ENCODE results near the gene VIM. TPM values are rescaled to one million over a fixed set of nuclear protein-coding genes. Genes with fewer than 3 reads are reported as not detected.

Gene VIM
- 1,000 to 10,000 TPM in 4 of 9 donors, 100 to 1,000 TPM in 5; 200 to 1,377 (median 837) TPM for total RNA-seq
- 100 to 1,000 TPM; 322 to 882 (median 377) TPM for polyA plus RNA-seq
- long read RNA-seq, donor 1, transcript VIM-201 (9 exons, 1,868 nt), result major isoform, 17 of 17 reads
- long read RNA-seq, donor 1, partial matches to known transcripts, result 0 of 17 reads
- long read RNA-seq, donor 1, other reads (novel, unspliced or antisense), result 0 of 17 reads
- long read RNA-seq, donor 2, transcript VIM-201 (9 exons, 1,868 nt), result major isoform, 24 of 24 reads
- long read RNA-seq, donor 2, partial matches to known transcripts, result 0 of 24 reads
- long read RNA-seq, donor 2, other reads (novel, unspliced or antisense), result 0 of 24 reads
- long read RNA-seq, donor 3, transcript VIM-201 (9 exons, 1,868 nt), result major isoform, 17 of 33 reads
- long read RNA-seq, donor 3, partial matches to known transcripts, result 16 of 33 reads
- long read RNA-seq, donor 3, other reads (novel, unspliced or antisense), result 0 of 33 reads
- long read RNA-seq, donor 4, transcript VIM-201 (9 exons, 1,868 nt), result major isoform, 266 of 288 reads
- long read RNA-seq, donor 4, partial matches to known transcripts, result 10 of 288 reads
- long read RNA-seq, donor 4, other reads (novel, unspliced or antisense), result 12 of 288 reads
- long read RNA-seq, donor 5, transcript VIM-201 (9 exons, 1,868 nt), result major isoform, 613 of 644 reads
- long read RNA-seq, donor 5, partial matches to known transcripts, result 14 of 644 reads
- long read RNA-seq, donor 5, other reads (novel, unspliced or antisense), result 17 of 644 reads
- long read RNA-seq, donor 6, transcript VIM-201 (9 exons, 1,868 nt), result major isoform, 471 of 500 reads
- long read RNA-seq, donor 6, partial matches to known transcripts, result 20 of 500 reads
- long read RNA-seq, donor 6, other reads (novel, unspliced or antisense), result 9 of 500 reads
- long read RNA-seq, donor 7, transcript VIM-201 (9 exons, 1,868 nt), result major isoform, 28 of 44 reads
- long read RNA-seq, donor 7, partial matches to known transcripts, result 13 of 44 reads
- long read RNA-seq, donor 7, other reads (novel, unspliced or antisense), result 0 of 44 reads
- long read RNA-seq, donor 8, transcript VIM-201 (9 exons, 1,868 nt), result major isoform, 68 of 124 reads
- long read RNA-seq, donor 8, partial matches to known transcripts, result 48 of 124 reads
- long read RNA-seq, donor 8, other reads (novel, unspliced or antisense), result 6 of 124 reads
- long read RNA-seq, donor 9, transcript VIM-201 (9 exons, 1,868 nt), result major isoform, 24 of 59 reads
- long read RNA-seq, donor 9, partial matches to known transcripts, result 33 of 59 reads
- long read RNA-seq, donor 9, other reads (novel, unspliced or antisense), result 0 of 59 reads
- long read RNA-seq, donor 10, transcript VIM-201 (9 exons, 1,868 nt), result major isoform, 30 of 44 reads
- long read RNA-seq, donor 10, partial matches to known transcripts, result 12 of 44 reads
- long read RNA-seq, donor 10, other reads (novel, unspliced or antisense), result 0 of 44 reads

GRCh38 chr10:17228091-17229015 lies at the start of gene VIM:
TSS of gene VIM (plus strand) at chr10:17228241. CDS start at chr10:17229423, 1,182 bp downstream.
- H3K9me3 ChIP-seq (replicated peaks in 1 of 3), result no peaks in the 10 kb centered on the region
- intact Hi-C loops (cut with DNase I), result no loop called here
- no peaks in the 10 kb centered on the region for H3K27me3 ChIP-seq
- peaks cover 7 to 31% of the 10 kb centered on the region in 2 donors for H3K4me1 ChIP-seq (replicated peaks in 1 of 2)
- H3K4me3 ChIP-seq, result peak within 1 kb of the TSS in 3 of 4 donors; percentile 6 to 85 (median 78)
- 0 to 1% (median 0%) methylated on average over 40 to 77 of the region's 77 CpGs for WGBS, 4 donors
- H3K27ac ChIP-seq, result peak within 1 kb of the TSS; percentile 8 to 97 (median 92)
- H3K36me3 ChIP-seq (replicated peaks in 1 of 2), result peaks cover 0 to 19% of the 10 kb centered on the region in 2 donors
- peak; percentile 83 to 95 (median 93) for DNase-seq
- TF ChIP-seq POLR2A (IDR thresholded peaks at IDR 0.05), result peak in 1 of 2 donors; percentile 83
- peak in 2 of 6 experiments; percentile 9 to 33 for TF ChIP-seq CTCF (IDR thresholded peaks at IDR 0.05)

GRCh38 chr10:17179002-17179401 lies 49.0 kb upstream of the VIM start:
- intact Hi-C loops (cut with DNase I), result no loop called here
- 39 to 72% (median 46%) methylated on average over 3 of the region's 3 CpGs for WGBS, 4 donors
- no peak overlapping the region for H3K4me3 ChIP-seq
- H3K4me1 ChIP-seq (replicated peaks in 1 of 2), result peaks cover 7% of the 10 kb centered on the region in 2 donors
- TF ChIP-seq CTCF (IDR thresholded peaks at IDR 0.05), result no peak
- TF ChIP-seq POLR2A (IDR thresholded peaks at IDR 0.05), result no peak
- no peaks in the 10 kb centered on the region for H3K9me3 ChIP-seq (replicated peaks in 1 of 3)
- no peak overlapping the region for H3K27ac ChIP-seq
- no peak for DNase-seq
- no peaks in the 10 kb centered on the region for H3K36me3 ChIP-seq (replicated peaks in 1 of 2)
- H3K27me3 ChIP-seq, result no peaks in the 10 kb centered on the region

- TF ChIP-seq POLR2A (IDR thresholded peaks at IDR 0.05) (no peak), CTCF (IDR thresholded peaks at IDR 0.05) (no peak)
- Histone ChIP-seq H3K27me3 (no peaks in the 10 kb centered on the region), H3K4me1 (replicated peaks in 1 of 2) (peaks cover 7% of the 10 kb centered on the region in 2 donors), H3K4me3 (no peak overlapping the region), H3K36me3 (replicated peaks in 1 of 2) (no peaks in the 10 kb centered on the region), H3K9me3 (replicated peaks in 1 of 3) (no peaks in the 10 kb centered on the region), H3K27ac (no peak overlapping the region)
- intact Hi-C loops (cut with DNase I), result no loop called here
- no peak for DNase-seq
- 82 to 96% (median 93%) methylated on average over 5 of the region's 5 CpGs for WGBS, 4 donors
These were observed 46.9 kb upstream of the VIM start for GRCh38 chr10:17181110-17181509.

Measured in adrenal gland (tissue), 19 donors.